GM18502 (cell line): ENCODE data around the gene HACD2.
A peak's percentile ranks its signal among the peaks of the same experiment; 100 is the strongest.

Source experiments
- ATAC-seq: cut with Tn5 transposase; IDR thresholded peaks from one replicate; pipeline ENCODE4 v1.9.1; 2021; ENCODE audit warnings: mild to moderate bottlenecking; ENCODE audit not compliant: unreplicated experiment, poor library complexity

The HACD2 gene

GRCh38 chr3:123584988-123585937 is at the start of gene HACD2:
Gene HACD2, minus strand, starts transcription at chr3:123585053. Its CDS starts 26 bp downstream, at chr3:123585027.
- peak; percentile 90 for ATAC-seq

GRCh38 chr3:123634149-123635051 is 49.5 kb upstream of the HACD2 start:
- no peak for ATAC-seq

GRCh38 chr3:123633530-123633929 is 48.7 kb upstream of the HACD2 start:
- ATAC-seq: no peak

GRCh38 chr3:123632161-123632655 is 47.4 kb upstream of the HACD2 start:
- ATAC-seq: no peak

GRCh38 chr3:123629747-123630047 is 44.8 kb upstream of the HACD2 start:
- no peak for ATAC-seq

GRCh38 chr3:123628996-123629746 is 44.3 kb upstream of the HACD2 start:
- ATAC-seq: no peak

GRCh38 chr3:123627673-123628670 is 43.1 kb upstream of the HACD2 start:
- ATAC-seq: no peak

- ATAC-seq: no peak
These were observed 42.0 kb upstream of the HACD2 start for GRCh38 chr3:123626881-123627280.

GRCh38 chr3:123624302-123624701 is 39.4 kb upstream of the HACD2 start:
- ATAC-seq: no peak

- no peak for ATAC-seq
These were observed 38.6 kb upstream of the HACD2 start for GRCh38 chr3:123623346-123623880.

- no peak for ATAC-seq
These were observed 37.9 kb upstream of the HACD2 start for GRCh38 chr3:123622766-123623165.

- ATAC-seq: no peak
These were observed 37.0 kb upstream of the HACD2 start for GRCh38 chr3:123621850-123622189.

GRCh38 chr3:123621186-123621849 is 36.5 kb upstream of the HACD2 start:
- ATAC-seq: no peak

GRCh38 chr3:123620343-123620742 is 35.5 kb upstream of the HACD2 start:
- ATAC-seq: no peak

GRCh38 chr3:123618768-123619484 is 34.1 kb upstream of the HACD2 start:
- no peak for ATAC-seq

- ATAC-seq: no peak
These were observed 33.3 kb upstream of the HACD2 start for GRCh38 chr3:123618076-123618708.

GRCh38 chr3:123616593-123616992 is 31.7 kb upstream of the HACD2 start:
- ATAC-seq: no peak
